ENCODE measurements around the gene HBZ. TPM values are rescaled to one million over a fixed set of nuclear protein-coding genes. Genes with fewer than 3 reads are reported as not detected.

HBZ gene
- total RNA-seq, 1 donor from 2014 or later: not detected

DNA sequence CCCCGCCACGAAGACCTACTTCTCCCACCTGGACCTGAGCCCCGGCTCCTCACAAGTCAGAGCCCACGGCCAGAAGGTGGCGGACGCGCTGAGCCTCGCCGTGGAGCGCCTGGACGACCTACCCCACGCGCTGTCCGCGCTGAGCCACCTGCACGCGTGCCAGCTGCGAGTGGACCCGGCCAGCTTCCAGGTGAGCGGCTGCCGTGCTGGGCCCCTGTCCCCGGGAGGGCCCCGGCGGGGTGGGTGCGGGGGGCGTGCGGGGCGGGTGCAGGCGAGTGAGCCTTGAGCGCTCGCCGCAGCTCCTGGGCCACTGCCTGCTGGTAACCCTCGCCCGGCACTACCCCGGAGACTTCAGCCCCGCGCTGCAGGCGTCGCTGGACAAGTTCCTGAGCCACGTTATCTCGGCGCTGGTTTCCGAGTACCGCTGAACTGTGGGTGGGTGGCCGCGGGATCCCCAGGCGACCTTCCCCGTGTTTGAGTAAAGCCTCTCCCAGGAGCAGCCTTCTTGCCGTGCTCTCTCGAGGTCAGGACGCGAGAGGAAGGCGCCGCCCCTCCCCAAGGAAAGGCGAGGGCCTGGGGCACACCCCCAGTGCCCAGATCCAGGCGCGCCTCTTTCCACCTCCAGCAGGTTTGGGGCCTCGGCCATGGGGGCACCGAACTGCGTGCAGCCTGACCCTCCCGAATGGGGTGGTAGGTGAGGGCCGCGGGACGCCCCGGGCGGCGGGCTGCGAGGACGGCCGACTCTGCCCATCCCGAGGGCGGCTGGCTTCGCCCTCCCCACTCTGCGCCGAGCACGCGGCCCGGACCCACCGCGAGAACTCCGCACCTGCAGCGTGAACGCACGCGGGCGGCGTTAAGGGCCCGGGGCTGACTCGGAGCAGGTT lies 28.5 kb downstream of the HBZ start:
- Histone ChIP-seq H3K36me3 (ENCODE audit: control insufficient read depth, insufficient read depth, low read length) (no peaks in the 10 kb centered on the region), H3K4me3 (ENCODE audit: low read depth, low read length) (peak overlapping the region; percentile 26), H3K27me3 (ENCODE audit: control insufficient read depth, insufficient read depth, low read length) (peaks cover 36% of the 10 kb centered on the region)
- TF ChIP-seq, protein P1, sequence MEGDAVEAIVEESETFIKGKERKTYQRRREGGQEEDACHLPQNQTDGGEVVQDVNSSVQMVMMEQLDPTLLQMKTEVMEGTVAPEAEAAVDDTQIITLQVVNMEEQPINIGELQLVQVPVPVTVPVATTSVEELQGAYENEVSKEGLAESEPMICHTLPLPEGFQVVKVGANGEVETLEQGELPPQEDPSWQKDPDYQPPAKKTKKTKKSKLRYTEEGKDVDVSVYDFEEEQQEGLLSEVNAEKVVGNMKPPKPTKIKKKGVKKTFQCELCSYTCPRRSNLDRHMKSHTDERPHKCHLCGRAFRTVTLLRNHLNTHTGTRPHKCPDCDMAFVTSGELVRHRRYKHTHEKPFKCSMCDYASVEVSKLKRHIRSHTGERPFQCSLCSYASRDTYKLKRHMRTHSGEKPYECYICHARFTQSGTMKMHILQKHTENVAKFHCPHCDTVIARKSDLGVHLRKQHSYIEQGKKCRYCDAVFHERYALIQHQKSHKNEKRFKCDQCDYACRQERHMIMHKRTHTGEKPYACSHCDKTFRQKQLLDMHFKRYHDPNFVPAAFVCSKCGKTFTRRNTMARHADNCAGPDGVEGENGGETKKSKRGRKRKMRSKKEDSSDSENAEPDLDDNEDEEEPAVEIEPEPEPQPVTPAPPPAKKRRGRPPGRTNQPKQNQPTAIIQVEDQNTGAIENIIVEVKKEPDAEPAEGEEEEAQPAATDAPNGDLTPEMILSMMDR (IDR thresholded peaks at IDR 0.05; ENCODE audit: insufficient read depth, low read length, poor library complexity, severe bottlenecking): peak; percentile 7
- no peak for DNase-seq (ENCODE audit: low read depth)

DNA sequence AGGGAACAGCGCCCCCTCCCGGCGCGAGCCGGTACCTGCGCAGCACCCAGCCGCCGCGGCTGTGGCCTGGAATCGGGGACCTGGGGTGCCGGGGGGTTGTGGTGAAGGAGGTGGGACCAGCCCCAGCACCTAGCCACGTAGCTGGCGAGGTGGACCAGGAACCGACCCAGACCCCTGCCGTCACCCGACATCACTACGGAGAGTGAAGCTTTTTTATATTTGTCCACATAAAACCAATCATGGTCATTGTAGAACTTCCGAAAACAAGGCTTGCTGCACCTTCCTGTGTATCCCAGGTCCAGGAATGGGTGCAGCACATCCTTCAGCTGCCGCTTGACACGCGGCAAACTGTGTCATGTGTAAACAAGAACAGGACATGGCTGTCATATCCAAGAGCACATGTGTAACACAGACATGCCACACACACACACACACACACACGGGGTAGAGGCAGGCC lies 29.1 kb downstream of the HBZ start:
- TF ChIP-seq, protein P1 (IDR thresholded peaks at IDR 0.05; ENCODE audit: insufficient read depth, low read length, poor library complexity, severe bottlenecking): peak; percentile 86
- H3K4me3 ChIP-seq (ENCODE audit: low read depth, low read length): no peak overlapping the region
- H3K27me3 ChIP-seq (ENCODE audit: control insufficient read depth, insufficient read depth, low read length): peaks cover 33% of the 10 kb centered on the region
- DNase-seq (ENCODE audit: low read depth): no peak
- H3K36me3 ChIP-seq (ENCODE audit: control insufficient read depth, insufficient read depth, low read length): no peaks in the 10 kb centered on the region

DNA sequence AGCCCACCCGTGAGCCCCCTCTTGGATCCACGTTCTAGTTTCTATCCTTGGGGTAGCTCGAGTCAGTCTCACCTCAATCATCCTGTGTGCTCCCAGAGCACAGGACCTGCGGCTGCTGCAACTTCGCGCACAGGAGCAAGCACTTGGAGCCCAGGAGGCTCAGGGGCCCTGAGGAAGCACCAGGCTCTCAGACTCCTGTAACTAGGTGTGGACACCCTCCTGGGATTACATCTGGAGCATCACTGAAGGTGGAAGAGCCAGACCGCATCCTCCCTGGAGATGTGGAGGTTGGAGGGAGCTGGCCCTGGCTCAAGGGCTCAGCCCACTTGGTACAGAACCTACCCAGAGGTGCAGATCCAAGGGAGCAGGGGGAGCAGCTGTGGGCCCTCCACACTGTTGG lies 30.6 kb downstream of the HBZ start:
- Histone ChIP-seq H3K4me3 (ENCODE audit: low read depth, low read length) (no peak overlapping the region), H3K27me3 (ENCODE audit: control insufficient read depth, insufficient read depth, low read length) (peaks cover 22% of the 10 kb centered on the region), H3K36me3 (ENCODE audit: control insufficient read depth, insufficient read depth, low read length) (no peaks in the 10 kb centered on the region)
- TF ChIP-seq, protein P1 (IDR thresholded peaks at IDR 0.05; ENCODE audit: insufficient read depth, low read length, poor library complexity, severe bottlenecking): no peak
- no peak for DNase-seq (ENCODE audit: low read depth)

DNA sequence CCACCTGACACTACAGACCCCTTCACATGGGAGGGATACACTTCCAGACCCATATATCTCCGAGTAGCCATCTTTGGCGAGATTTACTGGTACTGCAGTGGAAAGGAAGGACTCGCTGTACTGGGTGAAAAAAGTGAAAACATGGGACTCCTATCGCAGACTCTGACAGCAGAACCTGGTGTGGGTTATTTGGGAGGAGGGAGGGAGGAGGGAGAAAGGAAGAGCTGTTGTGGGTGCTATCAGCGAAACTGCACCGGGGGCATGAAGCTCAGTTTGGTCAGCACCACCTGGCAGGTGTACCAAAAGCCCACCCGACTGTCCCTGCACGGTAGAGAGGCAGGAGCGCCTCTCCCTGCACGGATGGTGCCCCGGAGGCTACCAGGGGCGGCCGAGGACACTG lies 32.8 kb downstream of the HBZ start:
- H3K36me3 ChIP-seq (ENCODE audit: control insufficient read depth, insufficient read depth, low read length): peaks cover 1% of the 10 kb centered on the region
- TF ChIP-seq, protein P1 (IDR thresholded peaks at IDR 0.05; ENCODE audit: insufficient read depth, low read length, poor library complexity, severe bottlenecking): no peak

DNA sequence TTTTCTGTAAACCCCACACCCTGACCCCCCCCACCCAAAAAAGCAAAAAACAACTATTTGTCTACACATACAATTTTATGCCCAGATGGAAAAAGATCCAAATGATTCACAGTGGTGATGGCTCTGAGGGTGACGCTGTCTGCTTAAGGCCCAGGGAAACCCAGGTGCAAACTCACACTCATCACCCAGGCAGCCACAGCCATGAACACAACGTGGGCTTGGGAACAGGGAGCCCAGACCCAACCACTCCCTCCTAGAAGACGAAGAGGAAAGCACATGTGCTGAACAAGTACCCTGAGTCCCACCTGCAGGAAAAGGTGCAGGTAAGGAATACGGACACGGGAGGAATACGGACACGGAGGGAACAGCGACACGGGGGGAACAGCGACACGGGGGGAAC lies 33.2 kb downstream of the HBZ start:
- peaks cover 1% of the 10 kb centered on the region for H3K36me3 ChIP-seq (ENCODE audit: control insufficient read depth, insufficient read depth, low read length)
- no peak for DNase-seq (ENCODE audit: low read depth)
- peaks cover 5% of the 10 kb centered on the region for H3K27me3 ChIP-seq (ENCODE audit: control insufficient read depth, insufficient read depth, low read length)
- no peak overlapping the region for H3K4me3 ChIP-seq (ENCODE audit: low read depth, low read length)
- TF ChIP-seq, protein P1 (IDR thresholded peaks at IDR 0.05; ENCODE audit: insufficient read depth, low read length, poor library complexity, severe bottlenecking): no peak

More for the DNA sequence above, 32.8 kb downstream of the HBZ start:
- Histone ChIP-seq H3K4me3 (ENCODE audit: low read depth, low read length) (no peak overlapping the region), H3K27me3 (ENCODE audit: control insufficient read depth, insufficient read depth, low read length) (peaks cover 8% of the 10 kb centered on the region)
- no peak for DNase-seq (ENCODE audit: low read depth)

Data from kidney epithelial cell (primary cell).